Endodermal cell (in vitro differentiated cells): ENCODE data around the gene CCDC86. TPM values are rescaled to one million over a fixed set of nuclear protein-coding genes. Genes with fewer than 3 reads are reported as not detected.

ENCODE experiments used
- DNase-seq: peaks from one replicate; pipeline ENCODE4 v3.0.0-alpha.2; 2017
- H3K27ac ChIP-seq: 2 replicates; pipeline ENCODE4 v1.5.1; 2013; ENCODE audit warnings: mild to moderate bottlenecking, low read depth, low read length, moderate library complexity
- H3K27me3 ChIP-seq: 2 replicates; pipeline ENCODE4 v1.6.1; 2013; ENCODE audit warnings: mild to moderate bottlenecking, low read length, moderate library complexity; ENCODE audit not compliant: insufficient read depth, control insufficient read depth, poor library complexity, severe bottlenecking
- H3K36me3 ChIP-seq: 2 replicates; pipeline ENCODE4 v1.7.0; 2013; ENCODE audit warnings: mild to moderate bottlenecking, low read length, moderate library complexity; ENCODE audit not compliant: control insufficient read depth, insufficient read depth
- H3K4me1 ChIP-seq: one replicate; pipeline ENCODE4 v1.7.0; 2013; ENCODE audit warnings: low read length; ENCODE audit not compliant: control insufficient read depth, insufficient read depth
- H3K4me3 ChIP-seq: 2 replicates; pipeline ENCODE4 v1.5.1; 2013; ENCODE audit warnings: mild to moderate bottlenecking, low read length, moderate library complexity
- H3K9ac ChIP-seq: 2 replicates; pipeline ENCODE4 v1.6.1; 2013; ENCODE audit warnings: mild to moderate bottlenecking, low read length, moderate library complexity; ENCODE audit not compliant: poor library complexity, severe bottlenecking; ENCODE audit errors: extremely low read depth
- H3K9me3 ChIP-seq: 2 replicates; pipeline ENCODE4 v1.6.1; 2013; ENCODE audit warnings: mild to moderate bottlenecking, low read length, moderate library complexity; ENCODE audit not compliant: control insufficient read depth
- H3K27ac Mint-ChIP-seq: 2 replicates; pipeline ENCODE4 v1.8.0; 2020; ENCODE audit warnings: mixed read lengths
- H3K27me3 Mint-ChIP-seq: 2 replicates; pipeline ENCODE4 v1.8.0; 2021; ENCODE audit warnings: mild to moderate bottlenecking, mixed read lengths; ENCODE audit not compliant: insufficient read depth
- H3K36me3 Mint-ChIP-seq: 2 replicates; pipeline ENCODE4 v1.8.0; 2020; ENCODE audit warnings: low read depth, mixed read lengths
- H3K4me1 Mint-ChIP-seq: 2 replicates; pipeline ENCODE4 v1.8.0; 2020; ENCODE audit warnings: mixed read lengths
- H3K4me3 Mint-ChIP-seq: 2 replicates; pipeline ENCODE4 v1.8.0; 2020; ENCODE audit warnings: mild to moderate bottlenecking, moderate library complexity, mixed read lengths
- H3K9me3 Mint-ChIP-seq: 2 replicates; pipeline ENCODE4 v1.8.0; 2020; ENCODE audit warnings: mild to moderate bottlenecking, mixed read lengths
- CTCF ChIP-seq: fragments of 200-600 bp; sonication (generic); conservative IDR thresholded peaks from 2 replicates; pipeline ENCODE4 v1.5.0; 2021; ENCODE audit warnings: antibody characterized with exemption, mild to moderate bottlenecking
- WGBS, 2 experiments: methylation state at CpG; one replicate each; pipeline versions ENCODE4 v1.1.5 to v1.1.7; 2013; ENCODE audit warnings: missing lambda C conversion rate in 2 of 2, mixed read lengths in 1 of 2; ENCODE audit not compliant: insufficient coverage in 1 of 2, insufficient read length in 1 of 2; 5-methylcytosine and 5-hydroxymethylcytosine counted together
- total RNA-seq, 2 donors: library from RNA; stranded (reverse); fragmentation: NEBNext Ultra II Directional in 1 of 2; extraction: Animal tissue kit (Norgen Biotek cat#: 25700) in 1 of 2; gene quantifications; 2 replicates in 1 of 2; 3 replicates in 1 of 2; pipeline ENCODE4 v1.2.1, GENCODE V29; 2021

The CCDC86 gene
- total RNA-seq, 2 donors from 2014 or later = 22.4 to 27.9 TPM

GRCh38 chr11:60872961-60873524, 31.1 kb downstream of the CCDC86 start:
- no peak overlapping the region for H3K27ac ChIP-seq
- Mint-ChIP-seq H3K27ac (no peak overlapping the region), H3K27me3 (peaks cover 1% of the 10 kb centered on the region), H3K4me1 (peaks cover 4% of the 10 kb centered on the region), H3K9me3 (no peaks in the 10 kb centered on the region), H3K36me3 (no peaks in the 10 kb centered on the region), H3K4me3 (no peak overlapping the region)
- 54 to 72% methylated on average over 9 to 16 of the region's 16 CpGs for WGBS, 2 experiments
- H3K27me3 ChIP-seq = no peaks in the 10 kb centered on the region
- DNase-seq = peak; percentile 80
- H3K4me1 ChIP-seq = no peaks in the 10 kb centered on the region
- H3K9ac ChIP-seq = no peak overlapping the region
- H3K9me3 ChIP-seq = no peaks in the 10 kb centered on the region
- no peak for TF ChIP-seq CTCF
- H3K36me3 ChIP-seq = peaks cover 8% of the 10 kb centered on the region
- H3K4me3 ChIP-seq = no peak overlapping the region

GRCh38 chr11:60873533-60873932, 31.6 kb downstream of the CCDC86 start:
- no peak for DNase-seq
- Histone ChIP-seq H3K27ac (no peak overlapping the region), H3K36me3 (peaks cover 9% of the 10 kb centered on the region), H3K4me3 (no peak overlapping the region), H3K27me3 (no peaks in the 10 kb centered on the region), H3K4me1 (no peaks in the 10 kb centered on the region), H3K9ac (no peak overlapping the region), H3K9me3 (no peaks in the 10 kb centered on the region)
- Mint-ChIP-seq H3K4me1 (peaks cover 4% of the 10 kb centered on the region), H3K4me3 (no peak overlapping the region), H3K27ac (no peak overlapping the region), H3K27me3 (peaks cover 1% of the 10 kb centered on the region), H3K36me3 (no peaks in the 10 kb centered on the region), H3K9me3 (no peaks in the 10 kb centered on the region)
- 85 to 94% methylated on average over 11 to 12 of the region's 12 CpGs for WGBS, 2 experiments
- TF ChIP-seq CTCF = no peak

GRCh38 chr11:60874421-60875365, 32.8 kb downstream of the CCDC86 start:
- H3K27me3 ChIP-seq = no peaks in the 10 kb centered on the region
- no peak for TF ChIP-seq CTCF
- DNase-seq = peak; percentile 17
- H3K9ac ChIP-seq = no peak overlapping the region
- no peaks in the 10 kb centered on the region for H3K9me3 ChIP-seq
- Mint-ChIP-seq H3K27me3 (no peaks in the 10 kb centered on the region), H3K36me3 (no peaks in the 10 kb centered on the region), H3K4me1 (peaks cover 4% of the 10 kb centered on the region), H3K9me3 (no peaks in the 10 kb centered on the region), H3K27ac (no peak overlapping the region), H3K4me3 (no peak overlapping the region)
- no peak overlapping the region for H3K27ac ChIP-seq
- peaks cover 18% of the 10 kb centered on the region for H3K36me3 ChIP-seq
- H3K4me3 ChIP-seq = no peak overlapping the region
- H3K4me1 ChIP-seq = no peaks in the 10 kb centered on the region
- 88 to 90% methylated on average over 6 to 13 of the region's 13 CpGs for WGBS, 2 experiments
